Measurements from ENCODE around the gene KIAA0513.
"Not testable (repeated sequence)": the region's sequence is repeated elsewhere in the genome, so short reads cannot be mapped to it uniquely, and the experiment has no call there.

Gene KIAA0513

DNA sequence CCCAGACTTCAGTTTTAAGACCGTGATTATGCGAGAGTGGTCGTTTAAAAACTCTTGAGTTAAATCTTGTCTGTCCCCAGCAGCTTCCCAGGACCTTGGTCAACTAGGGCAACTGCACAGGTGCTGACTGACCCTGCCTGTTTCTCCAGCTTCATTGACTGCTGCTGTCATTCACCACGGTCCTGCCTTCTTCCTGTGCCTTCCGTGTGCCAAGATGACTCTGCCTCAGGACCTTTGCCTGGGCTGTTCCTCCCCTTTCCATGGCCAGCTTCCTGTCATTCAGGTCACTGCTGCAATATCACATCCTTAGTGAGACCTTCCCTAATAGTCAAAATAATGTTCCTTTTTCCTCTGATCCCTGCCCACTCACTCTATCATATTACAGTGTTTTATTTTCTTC is 3.9 kb downstream of the KIAA0513 start:
- no peak for DNase-seq

DNA sequence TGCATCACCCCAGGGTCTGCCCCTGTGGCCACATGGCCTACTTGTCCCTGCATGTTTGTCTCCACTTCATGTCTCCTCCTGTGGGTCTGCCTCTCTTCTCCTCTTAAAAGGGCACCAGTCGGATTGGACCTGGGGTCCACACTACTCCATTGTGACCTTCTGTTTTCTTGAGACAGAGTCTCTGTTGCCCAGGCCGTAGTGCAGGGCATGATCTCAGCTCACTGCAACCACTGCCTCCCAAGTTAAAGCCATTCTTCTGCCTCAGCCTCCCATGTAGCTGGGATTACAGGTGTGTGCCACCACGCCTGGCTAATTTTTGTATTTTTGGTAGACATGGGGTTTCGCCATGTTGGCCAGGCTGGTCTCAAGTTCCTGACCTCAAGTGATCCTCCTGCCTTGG is 4.6 kb downstream of the KIAA0513 start:
- not testable (repeated sequence) for DNase-seq

- no peak for DNase-seq
These were observed 5.6 kb downstream of the KIAA0513 start for GRCh38 chr16:85033171-85033570.

DNA sequence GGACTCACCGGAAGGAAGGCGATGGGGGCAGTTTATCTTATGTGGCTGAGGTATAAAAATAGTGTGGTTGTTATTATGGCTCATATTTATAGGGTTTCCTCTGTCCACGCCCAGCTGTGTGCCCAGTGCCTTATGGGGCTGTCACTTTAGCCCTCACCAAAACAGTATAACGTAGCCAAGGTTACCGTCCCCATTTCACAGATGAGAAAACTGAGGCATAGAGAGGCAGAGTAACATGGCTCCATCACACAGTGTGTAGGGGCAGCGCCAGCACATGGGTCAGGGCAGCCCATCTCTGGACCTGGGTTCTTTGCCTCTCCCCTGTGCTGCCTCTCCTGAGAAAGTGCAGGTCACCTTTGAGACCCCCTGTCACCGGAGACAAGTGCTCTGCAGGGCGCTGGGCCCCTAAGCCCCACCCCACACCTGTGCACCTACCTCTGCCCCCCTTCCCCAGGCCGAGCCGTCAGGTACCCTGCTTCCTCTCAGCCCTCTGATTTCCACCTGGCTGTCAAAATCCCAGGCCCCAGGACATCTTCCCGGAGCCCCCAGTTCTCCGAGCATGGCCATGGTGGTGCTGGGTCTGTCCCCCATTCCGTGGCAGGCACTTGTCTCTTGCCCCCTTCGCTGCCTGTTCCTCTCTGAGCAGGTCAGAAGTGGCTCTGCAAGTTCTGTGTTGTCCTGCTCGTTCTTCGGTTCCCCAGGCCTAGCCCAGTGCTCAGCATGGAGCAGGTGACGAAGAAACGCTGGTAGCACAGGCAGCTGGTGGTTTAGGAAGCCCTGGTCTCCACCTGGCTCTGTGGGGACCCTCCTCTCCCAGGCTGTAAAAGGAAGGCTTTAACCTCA is 7.2 kb downstream of the KIAA0513 start:
- no peak for DNase-seq

DNA sequence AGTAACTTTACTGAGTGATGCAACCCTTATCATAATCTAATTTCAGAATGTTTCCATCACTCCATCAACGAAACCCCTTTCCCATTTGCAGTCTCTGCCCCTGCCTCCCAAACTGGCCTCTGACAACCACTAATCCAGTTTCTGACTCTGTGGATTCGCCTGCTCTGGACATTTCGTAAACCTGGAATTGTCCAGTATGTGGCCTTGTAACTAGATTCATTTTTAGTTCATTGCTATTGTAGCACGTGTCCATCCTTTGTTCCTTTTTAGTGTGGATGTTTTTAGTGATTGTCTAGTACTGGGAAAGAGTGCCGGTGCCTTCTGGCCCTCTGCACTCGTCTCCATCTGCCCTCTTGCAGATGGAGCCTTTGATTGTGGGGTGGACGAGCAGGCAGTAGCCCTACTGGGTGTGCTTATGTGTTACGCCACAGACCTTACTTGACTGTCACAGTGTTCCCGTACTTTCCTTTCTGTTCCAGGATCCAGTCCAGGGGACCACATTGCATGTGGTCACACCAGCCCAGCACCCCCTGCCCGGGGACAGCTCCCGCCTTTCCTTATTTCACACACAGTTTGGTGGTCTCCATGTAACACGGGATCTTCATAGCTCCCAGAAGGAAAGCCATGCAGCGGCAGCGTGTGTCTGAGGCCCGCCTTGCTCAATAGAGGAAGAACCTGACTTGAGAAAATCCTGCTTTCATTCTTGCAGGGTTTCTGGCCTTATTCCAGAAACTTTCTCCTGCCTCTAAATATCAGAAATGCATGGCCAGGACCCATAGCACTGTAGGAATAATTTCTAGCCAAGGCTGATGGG is 8.8 kb downstream of the KIAA0513 start:
- DNase-seq = no peak

DNA sequence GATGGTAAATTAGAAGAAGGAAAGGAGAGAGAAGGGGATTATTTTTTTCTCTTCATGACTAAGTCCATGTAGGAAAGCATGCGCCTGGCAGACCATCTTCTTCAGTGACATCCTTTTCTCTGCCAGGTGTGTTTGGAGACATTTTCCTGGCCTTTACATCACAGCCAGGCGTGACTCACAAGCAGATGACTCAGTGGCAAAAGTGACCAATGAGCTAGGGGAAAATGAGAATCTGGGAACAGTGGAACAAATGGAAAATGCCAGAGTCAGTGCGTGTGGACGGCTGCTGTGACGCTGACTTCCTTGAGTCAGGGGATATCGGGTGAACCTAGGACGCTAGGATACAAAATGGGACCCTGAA is 9.4 kb downstream of the KIAA0513 start:
- DNase-seq = no peak

- no peak for DNase-seq
These were observed 10.1 kb downstream of the KIAA0513 start for GRCh38 chr16:85037721-85038120.

DNA sequence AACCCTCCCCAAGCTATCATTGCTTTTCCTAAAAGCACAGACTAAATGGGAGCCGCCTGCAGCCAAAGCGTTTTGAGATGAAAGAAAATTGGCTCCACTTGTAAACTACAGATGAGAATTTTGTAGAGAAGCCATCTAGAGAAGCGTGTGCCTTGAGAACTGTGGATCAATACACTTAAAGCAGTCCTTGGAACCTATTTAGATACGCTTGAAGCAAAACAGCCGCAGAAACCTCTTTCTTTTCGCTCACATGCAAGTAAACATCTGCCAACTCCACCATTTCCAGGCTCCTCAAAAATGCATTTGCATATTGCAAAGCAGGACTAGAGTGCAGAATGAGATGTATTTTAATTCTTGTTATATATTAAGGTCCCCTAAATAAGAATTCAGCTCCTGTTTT is 13.1 kb downstream of the KIAA0513 start:
- DNase-seq = no peak

- no peak for DNase-seq
These were observed 13.9 kb downstream of the KIAA0513 start for GRCh38 chr16:85041219-85042166.

DNA sequence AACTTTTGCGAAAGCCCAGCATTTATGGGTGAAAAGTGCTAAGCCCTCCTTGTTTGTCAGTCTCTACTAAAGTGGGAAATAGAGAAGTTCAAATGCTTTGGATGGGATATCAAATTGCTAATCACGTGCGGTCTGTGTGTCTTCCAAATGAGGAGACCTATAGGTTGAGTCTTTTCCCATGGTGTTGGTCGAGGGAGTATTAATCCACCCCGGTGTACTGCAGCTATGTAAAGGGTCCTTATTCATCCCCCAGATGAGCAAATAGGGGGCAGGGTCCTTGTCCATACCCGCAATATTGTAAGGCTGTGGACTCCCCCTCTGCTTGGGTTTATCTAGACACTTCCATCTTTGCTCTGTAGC is 14.6 kb downstream of the KIAA0513 start:
- DNase-seq = no peak

- DNase-seq = no peak
These were observed 15.0 kb downstream of the KIAA0513 start for GRCh38 chr16:85042606-85043005.

DNA sequence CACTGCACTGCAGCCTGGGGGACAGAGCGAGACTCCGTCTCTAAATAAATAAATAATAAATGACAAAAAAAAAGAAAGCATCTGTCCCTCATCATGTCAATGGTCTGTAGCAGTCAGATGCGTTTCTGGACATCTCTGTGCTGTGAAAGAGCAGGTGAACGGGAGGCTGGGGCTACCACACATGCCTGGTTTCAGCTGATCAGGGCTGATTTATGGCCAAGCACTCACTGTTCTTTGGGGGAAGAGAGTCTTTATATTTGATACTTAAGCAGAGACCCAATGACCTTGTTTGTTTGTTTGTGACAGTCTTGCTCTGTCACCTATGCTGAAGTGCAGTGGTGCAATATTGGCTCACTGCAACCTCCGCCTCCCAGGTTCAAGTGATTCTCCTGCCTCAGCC is 17.5 kb downstream of the KIAA0513 start:
- no peak for DNase-seq

DNA sequence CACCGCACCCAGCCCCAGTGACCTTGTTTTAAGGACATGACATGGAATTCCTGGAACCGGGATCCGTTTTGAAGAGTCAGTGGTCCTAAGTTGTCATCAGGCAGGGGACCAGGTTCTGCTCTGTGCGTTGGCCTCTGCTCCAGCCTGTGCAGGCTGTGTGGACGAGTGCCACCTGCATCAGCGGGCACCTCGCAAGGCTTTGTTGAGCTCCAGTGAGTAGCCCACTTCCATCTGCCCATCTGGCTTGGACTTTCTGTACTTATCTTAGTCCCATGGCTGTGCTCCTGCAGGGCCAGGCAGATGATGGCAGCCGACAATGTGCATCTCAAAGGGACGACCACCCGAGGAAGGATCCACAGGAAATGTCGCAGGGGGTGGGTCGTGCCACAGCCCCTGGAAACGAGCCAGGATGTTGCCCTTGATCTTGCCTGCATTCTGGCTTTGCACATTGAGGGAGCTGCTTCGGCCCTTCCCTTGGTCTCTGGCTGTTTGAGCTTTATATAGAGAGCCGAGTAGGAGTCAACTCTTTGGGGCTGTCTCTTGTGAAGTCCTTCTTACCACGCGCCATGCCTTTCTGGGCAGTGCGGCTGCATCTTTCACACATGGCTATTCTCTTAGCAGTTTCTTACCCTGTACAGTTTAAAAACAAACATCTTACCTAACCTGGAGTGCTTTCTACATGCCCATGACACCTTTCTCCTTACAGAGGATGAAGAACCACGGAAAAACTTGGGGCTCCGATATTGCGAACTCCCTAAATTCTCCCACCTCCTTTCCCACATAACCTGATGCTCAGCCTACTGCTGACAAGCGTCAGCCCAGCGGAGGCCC is 18.3 kb downstream of the KIAA0513 start:
- no peak for DNase-seq

- DNase-seq = no peak
These were observed 18.9 kb downstream of the KIAA0513 start for GRCh38 chr16:85046472-85046916.

DNA sequence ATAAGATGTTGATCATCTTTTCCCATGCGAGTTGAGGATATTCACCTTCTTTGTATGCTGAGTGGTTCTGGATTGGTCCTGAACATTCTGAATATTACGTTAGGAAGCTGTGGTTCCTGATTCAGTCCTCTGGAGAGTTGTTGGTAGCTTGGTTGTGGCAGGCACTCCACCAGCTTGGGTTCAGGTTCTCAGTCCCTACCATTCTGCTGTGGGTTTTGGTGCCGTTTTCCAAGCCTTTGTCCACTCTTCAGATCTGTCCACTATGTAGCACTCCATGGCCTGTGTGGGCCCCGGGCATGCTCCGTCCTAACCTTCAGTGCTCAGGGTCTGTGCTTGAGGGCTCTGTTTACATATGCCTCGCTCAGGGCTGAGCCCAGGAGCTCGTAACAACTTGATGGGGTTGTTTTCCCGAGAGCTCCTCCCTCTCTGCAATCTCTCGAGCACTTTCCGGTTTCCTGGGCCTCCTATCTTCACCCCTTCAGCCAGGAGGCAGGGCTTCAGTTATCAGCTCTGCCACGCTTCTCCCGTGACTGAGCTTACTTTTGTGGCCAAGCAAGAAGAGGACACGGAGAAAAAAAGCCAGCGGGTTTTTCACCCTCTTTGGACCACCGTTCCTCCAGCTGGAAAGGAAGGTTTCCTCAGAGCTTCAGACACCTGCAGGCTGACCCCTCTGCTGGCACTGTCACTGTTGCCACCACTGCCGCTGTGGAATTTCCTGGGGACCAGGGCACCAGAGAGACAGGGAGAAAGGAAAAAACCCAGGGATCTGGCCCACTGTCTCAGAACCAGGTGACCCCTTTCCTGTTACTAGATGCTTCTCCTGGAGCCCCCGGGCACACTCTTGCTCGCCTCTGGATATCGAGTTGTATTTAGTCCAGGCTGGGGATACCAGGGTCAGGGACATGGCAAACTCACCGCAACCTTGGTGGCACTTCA is 19.6 kb downstream of the KIAA0513 start:
- no peak for DNase-seq

DNA sequence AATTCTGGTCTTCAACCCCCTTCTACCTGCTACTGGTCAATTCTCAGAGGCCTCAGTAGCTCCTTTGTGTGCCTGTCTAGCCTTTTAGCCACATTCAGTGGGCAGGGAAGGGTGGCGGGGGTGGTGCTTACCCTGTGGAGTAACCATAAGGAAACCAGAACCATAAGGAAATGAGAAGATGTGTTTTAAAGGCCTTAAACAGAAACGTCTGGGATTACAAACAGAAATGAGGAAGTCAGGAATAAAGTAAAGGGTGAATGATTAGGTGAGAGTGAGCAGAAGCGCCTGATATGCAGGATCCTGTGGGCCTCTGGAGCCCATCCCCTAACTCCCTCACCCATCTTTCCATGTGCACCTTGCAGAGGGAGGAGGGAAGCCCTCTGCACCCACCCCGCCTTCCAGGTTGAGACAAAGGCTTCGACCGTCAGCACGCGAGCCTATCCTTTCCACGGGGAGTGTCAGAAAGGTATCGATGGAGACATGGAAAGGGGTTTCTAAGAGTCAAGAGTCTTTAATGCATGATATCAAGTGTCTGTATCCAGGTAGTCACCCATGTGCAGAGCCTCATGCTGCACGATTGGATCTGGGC is 20.4 kb downstream of the KIAA0513 start:
- no peak for DNase-seq

DNA sequence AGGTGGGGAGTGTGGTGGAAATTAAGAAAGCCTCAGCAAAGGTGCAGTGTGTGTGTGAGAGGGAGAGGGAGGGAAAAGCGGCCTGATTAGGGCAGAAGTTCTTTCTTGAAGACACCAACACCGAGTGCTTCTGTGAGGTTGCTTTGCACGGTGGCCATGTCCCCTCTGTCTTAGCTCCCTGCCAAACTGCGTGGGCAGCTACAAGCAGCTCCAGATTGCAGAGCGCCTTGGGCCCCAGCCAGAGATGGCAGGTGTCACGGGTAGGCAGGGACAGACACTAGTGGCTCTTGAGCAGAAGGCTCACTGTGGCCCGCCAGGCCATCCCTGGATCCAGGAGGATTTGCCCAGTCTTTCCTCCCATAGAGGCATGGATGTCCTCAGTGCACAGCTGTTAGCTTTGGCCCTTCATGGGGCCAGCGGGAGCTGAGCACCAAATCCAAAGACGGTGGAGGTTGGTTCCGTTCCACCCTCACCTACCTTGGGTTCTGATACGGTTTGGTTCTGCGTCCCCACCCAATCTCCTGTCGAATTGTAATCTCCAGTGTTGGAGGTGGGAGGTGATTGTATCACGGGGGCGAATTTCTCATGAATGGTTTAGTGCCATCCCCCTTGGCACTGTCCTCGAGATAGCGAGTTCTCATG is 21.4 kb downstream of the KIAA0513 start:
- no peak for DNase-seq

- DNase-seq = no peak
These were observed 22.2 kb downstream of the KIAA0513 start for GRCh38 chr16:85049706-85050305.

GRCh38 chr16:85051067-85051581 is 23.5 kb downstream of the KIAA0513 start:
- no peak for DNase-seq

All from NCI-H1436 (cell line).